Natural killer cell treated with Interleukin-12 subunit alpha and Interleukin-12 subunit beta and Interleukin-15 and Interleukin-18, amount 100 ng/mL, for 72 hours (primary cell): ENCODE measurements around the gene SLCO4C1. TPM values are rescaled to one million over a fixed set of nuclear protein-coding genes. Genes with fewer than 3 reads are reported as not detected.

ENCODE experiments used
- ATAC-seq, 2 donors: fragments of 150-1000 bp; cut with Tn5 transposase in 1 of 2; sonication (Bioruptor Pico), chemical (Tn5 transposase) in 1 of 2; 2 replicates each; pipeline ENCODE4 v1.10.0; 2021
- DNase-seq: peaks from one replicate; pipeline ENCODE4 v3.0.0; 2022; ENCODE audit warnings: low spot score
- H3K27ac Mint-ChIP-seq, 2 donors: 1 replicate in 1 of 2; 2 replicates in 1 of 2; pipeline ENCODE4 v1.8.0; 2022; ENCODE audit warnings: mixed read lengths in 2 of 2, mild to moderate bottlenecking in 1 of 2, moderate library complexity in 1 of 2
- H3K27me3 Mint-ChIP-seq, 2 donors: 1 replicate in 1 of 2; 2 replicates in 1 of 2; pipeline ENCODE4 v1.8.0; 2022; ENCODE audit warnings: mixed read lengths in 2 of 2
- H3K36me3 Mint-ChIP-seq: one replicate; pipeline ENCODE4 v1.8.0; 2022; ENCODE audit warnings: mixed read lengths
- H3K4me1 Mint-ChIP-seq, 2 donors: 1 replicate in 1 of 2; 2 replicates in 1 of 2; pipeline ENCODE4 v1.8.0; 2022; ENCODE audit warnings: low read depth in 2 of 2, mixed read lengths in 2 of 2, mild to moderate bottlenecking in 1 of 2
- H3K4me3 Mint-ChIP-seq: one replicate; pipeline ENCODE4 v1.8.0; 2022; ENCODE audit warnings: mixed read lengths
- H3K9me3 Mint-ChIP-seq: 2 replicates; pipeline ENCODE4 v1.8.0; 2022; ENCODE audit warnings: mixed read lengths
- total RNA-seq, 2 donors: library from RNA; stranded (reverse); gene quantifications; one replicate each; pipeline ENCODE4 v1.2.3, GENCODE V29; 2022

Gene SLCO4C1
- total RNA-seq, 2 donors from 2014 or later = 1.1 to 7.4 TPM

DNA sequence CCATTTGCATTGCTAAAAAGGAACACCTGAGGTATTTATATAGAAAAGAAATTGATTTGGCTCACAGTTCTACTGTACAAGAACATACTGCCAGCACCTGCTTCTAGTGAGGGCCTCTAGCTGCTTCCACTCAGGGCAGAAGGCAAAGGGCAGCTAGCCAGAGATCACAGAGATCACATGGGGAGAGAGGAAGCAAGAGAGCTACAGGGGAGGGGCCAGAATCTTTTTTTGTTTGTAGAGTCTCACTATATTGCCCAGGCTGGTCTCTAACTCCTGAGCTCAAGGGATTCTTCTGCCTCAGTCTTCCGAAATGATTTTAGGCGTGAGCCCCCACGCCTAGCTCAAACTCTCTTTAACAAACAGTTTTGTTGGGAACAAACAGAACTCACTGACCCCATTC is 6.1 kb downstream of the SLCO4C1 start:
- Mint-ChIP-seq H3K4me3 (no peak overlapping the region), H3K36me3 (no peaks in the 10 kb centered on the region), H3K4me1 (peaks cover 45 to 47% of the 10 kb centered on the region in 2 donors), H3K27me3 (no peaks in the 10 kb centered on the region), H3K27ac (peak overlapping the region; percentile 16 to 82), H3K9me3 (no peaks in the 10 kb centered on the region)
- peak in 1 of 2 donors; percentile 38 for ATAC-seq
- no peak for DNase-seq

- H3K4me1 Mint-ChIP-seq = peaks cover 44 to 45% of the 10 kb centered on the region in 2 donors
- H3K36me3 Mint-ChIP-seq = no peaks in the 10 kb centered on the region
- ATAC-seq = no peak
- H3K9me3 Mint-ChIP-seq = no peaks in the 10 kb centered on the region
- no peak overlapping the region for H3K4me3 Mint-ChIP-seq
- DNase-seq = no peak
- H3K27me3 Mint-ChIP-seq = no peaks in the 10 kb centered on the region
- H3K27ac Mint-ChIP-seq = peak overlapping the region; percentile 16 to 82
Measured at GRCh38 chr5:102289251-102289899, 6.7 kb downstream of the SLCO4C1 start.

GRCh38 chr5:102288630-102289029 is 7.5 kb downstream of the SLCO4C1 start:
- Mint-ChIP-seq H3K27ac (peak overlapping the region; percentile 0 to 14), H3K4me3 (peak overlapping the region; percentile 4), H3K27me3 (no peaks in the 10 kb centered on the region), H3K4me1 (peaks cover 51 to 52% of the 10 kb centered on the region in 2 donors), H3K36me3 (no peaks in the 10 kb centered on the region), H3K9me3 (no peaks in the 10 kb centered on the region)
- ATAC-seq = no peak
- DNase-seq = no peak

DNA sequence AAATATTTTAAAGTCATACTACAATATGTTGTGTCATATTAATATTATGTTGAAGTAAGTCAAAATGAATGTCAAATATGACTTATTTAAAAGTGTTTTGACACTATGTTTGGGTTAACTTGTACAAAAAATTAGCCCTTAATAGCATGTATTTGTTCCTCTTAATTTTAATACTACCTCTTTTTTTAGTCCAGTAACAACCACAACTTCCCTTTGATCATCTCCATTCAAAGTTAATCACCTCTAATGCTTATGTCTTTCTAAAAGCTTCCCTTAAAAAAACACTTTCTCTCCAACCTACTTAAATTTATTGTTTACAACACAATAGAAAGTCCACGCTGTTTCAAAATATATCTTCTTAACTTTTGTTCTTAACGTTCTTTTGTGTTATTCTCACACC is 9.6 kb downstream of the SLCO4C1 start:
- Mint-ChIP-seq H3K36me3 (no peaks in the 10 kb centered on the region), H3K4me1 (peaks cover 48 to 58% of the 10 kb centered on the region in 2 donors), H3K4me3 (no peak overlapping the region), H3K9me3 (no peaks in the 10 kb centered on the region), H3K27ac (peak overlapping the region in 1 of 2 donors; percentile 7), H3K27me3 (no peaks in the 10 kb centered on the region)
- DNase-seq (no peak), ATAC-seq (no peak)

DNA sequence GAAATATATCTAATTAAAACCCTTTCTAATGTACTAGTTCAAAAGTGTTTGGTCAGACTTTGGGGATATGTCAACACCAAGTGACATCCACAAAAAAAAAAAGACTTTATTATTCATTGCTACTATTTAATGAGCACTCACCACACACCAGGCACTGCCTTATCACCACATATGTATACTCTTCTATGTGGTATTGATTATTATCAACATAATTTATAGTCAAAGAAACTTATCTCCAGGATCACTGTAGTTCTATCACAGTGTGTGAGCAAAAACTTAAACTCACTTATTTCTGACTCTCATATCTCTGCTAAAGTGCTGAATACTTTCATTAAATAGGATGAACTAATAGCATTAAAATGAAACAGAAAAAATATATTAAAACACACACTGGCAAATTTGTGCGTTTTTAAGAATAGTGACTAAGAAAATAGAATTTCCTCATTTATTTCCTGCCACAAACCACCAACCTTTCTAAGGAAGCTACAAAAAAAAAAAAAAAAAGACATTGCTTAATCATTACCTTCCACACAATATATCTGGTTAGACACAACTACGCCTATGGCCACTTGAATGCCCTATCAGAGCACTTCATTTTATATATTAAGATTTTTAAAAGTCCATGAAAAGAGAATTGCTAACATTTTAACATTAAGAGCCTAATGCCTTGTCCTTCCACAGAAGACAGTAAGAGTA is 12.8 kb downstream of the SLCO4C1 start:
- ATAC-seq (peak; percentile 72 to 76), DNase-seq (no peak)
- peak overlapping the region; percentile 41 for H3K4me3 Mint-ChIP-seq
- no peaks in the 10 kb centered on the region for H3K9me3 Mint-ChIP-seq
- H3K27ac Mint-ChIP-seq = peak overlapping the region; percentile 56 to 81
- peaks cover 40 to 45% of the 10 kb centered on the region in 2 donors for H3K4me1 Mint-ChIP-seq
- H3K36me3 Mint-ChIP-seq = no peaks in the 10 kb centered on the region
- H3K27me3 Mint-ChIP-seq = no peaks in the 10 kb centered on the region

GRCh38 chr5:102279711-102280110 is 16.4 kb downstream of the SLCO4C1 start:
- Mint-ChIP-seq H3K9me3 (no peaks in the 10 kb centered on the region), H3K27me3 (no peaks in the 10 kb centered on the region), H3K27ac (peak overlapping the region in 1 of 2 donors; percentile 53), H3K4me3 (no peak overlapping the region), H3K4me1 (peaks cover 58 to 63% of the 10 kb centered on the region in 2 donors), H3K36me3 (peaks cover 6% of the 10 kb centered on the region)
- no peak for ATAC-seq
- DNase-seq = no peak

DNA sequence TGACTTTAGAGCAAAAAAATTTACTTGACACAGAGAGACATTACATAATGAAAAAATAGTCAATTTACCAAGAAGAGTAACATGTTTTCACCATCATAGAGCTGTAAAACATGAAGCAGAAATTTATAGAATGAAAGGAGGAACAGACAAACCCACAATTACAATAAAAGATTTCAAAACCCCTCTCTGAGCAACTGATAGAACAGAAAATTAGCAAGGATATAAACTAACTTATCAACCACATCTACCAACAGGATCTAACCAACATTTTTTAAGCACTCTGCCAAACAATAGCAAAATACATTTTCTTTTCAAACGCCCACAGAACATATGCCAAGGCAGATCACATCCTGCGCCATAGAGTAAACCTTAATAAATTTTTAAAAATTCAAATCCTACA is 17.9 kb downstream of the SLCO4C1 start:
- H3K27me3 Mint-ChIP-seq = no peaks in the 10 kb centered on the region
- H3K27ac Mint-ChIP-seq = peak overlapping the region; percentile 9 to 79
- H3K9me3 Mint-ChIP-seq = no peaks in the 10 kb centered on the region
- no peak for ATAC-seq
- no peak for DNase-seq
- peak overlapping the region; percentile 49 for H3K4me3 Mint-ChIP-seq
- H3K36me3 Mint-ChIP-seq = peaks cover 6% of the 10 kb centered on the region
- peaks cover 52 to 54% of the 10 kb centered on the region in 2 donors for H3K4me1 Mint-ChIP-seq

DNA sequence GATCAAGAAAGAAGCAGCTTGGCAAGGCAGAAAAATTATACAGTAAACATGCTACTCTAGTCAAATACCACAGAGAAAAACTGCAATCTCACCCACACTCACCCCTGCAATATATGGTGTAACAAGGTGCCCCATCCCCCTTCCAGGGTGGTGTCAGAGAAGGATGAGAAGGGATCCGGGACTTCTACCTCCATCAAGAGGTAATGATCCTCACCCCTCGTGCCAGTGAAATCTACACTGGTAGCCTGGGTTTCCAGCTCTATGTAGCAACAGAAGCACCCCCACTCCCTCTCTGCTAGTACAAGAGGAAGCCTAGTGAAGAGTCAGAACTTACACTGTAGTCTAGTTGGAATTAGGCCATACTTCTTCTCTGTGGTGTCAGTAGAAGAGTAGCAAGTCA is 18.9 kb downstream of the SLCO4C1 start:
- H3K27me3 Mint-ChIP-seq = no peaks in the 10 kb centered on the region
- H3K4me3 Mint-ChIP-seq = no peak overlapping the region
- peak overlapping the region; percentile 45 to 79 for H3K27ac Mint-ChIP-seq
- peaks cover 6% of the 10 kb centered on the region for H3K36me3 Mint-ChIP-seq
- ATAC-seq = peak in 1 of 2 donors; percentile 79
- peaks cover 55 to 57% of the 10 kb centered on the region in 2 donors for H3K4me1 Mint-ChIP-seq
- H3K9me3 Mint-ChIP-seq = no peaks in the 10 kb centered on the region
- no peak for DNase-seq

- no peak overlapping the region for H3K4me3 Mint-ChIP-seq
- H3K9me3 Mint-ChIP-seq = peaks cover 13% of the 10 kb centered on the region
- DNase-seq (no peak), ATAC-seq (no peak)
- no peaks in the 10 kb centered on the region for H3K27me3 Mint-ChIP-seq
- H3K4me1 Mint-ChIP-seq = peaks cover 25 to 37% of the 10 kb centered on the region in 2 donors
- H3K36me3 Mint-ChIP-seq = peaks cover 26% of the 10 kb centered on the region
- no peak overlapping the region for H3K27ac Mint-ChIP-seq
Measured at GRCh38 chr5:102271759-102272158, 24.3 kb downstream of the SLCO4C1 start.

GRCh38 chr5:102270036-102270435 is 26.0 kb downstream of the SLCO4C1 start:
- Mint-ChIP-seq H3K4me3 (no peak overlapping the region), H3K27ac (no peak overlapping the region), H3K27me3 (no peaks in the 10 kb centered on the region), H3K36me3 (peaks cover 20% of the 10 kb centered on the region), H3K4me1 (peaks cover 12 to 30% of the 10 kb centered on the region in 2 donors), H3K9me3 (peaks cover 13% of the 10 kb centered on the region)
- no peak for ATAC-seq
- DNase-seq = no peak

DNA sequence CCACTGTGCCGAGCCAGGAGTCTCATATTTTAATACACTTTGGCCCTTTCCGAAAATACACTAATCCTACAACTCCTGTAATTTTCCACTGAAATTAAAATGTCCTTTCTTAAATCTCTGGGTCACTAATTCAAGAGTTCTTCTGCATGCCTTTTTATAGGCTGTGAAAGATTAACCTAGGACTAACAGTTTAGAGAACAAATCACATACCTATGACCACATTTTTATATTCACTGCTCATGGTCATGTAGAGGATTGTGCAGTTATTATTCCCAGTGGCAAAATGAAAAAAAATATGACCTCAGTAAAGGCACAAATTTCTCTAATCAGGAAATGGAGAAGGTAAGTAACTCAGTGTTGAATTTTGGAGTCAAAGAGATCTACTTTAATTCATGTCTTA is 33.4 kb downstream of the SLCO4C1 start:
- no peak for ATAC-seq
- Mint-ChIP-seq H3K27me3 (no peaks in the 10 kb centered on the region), H3K4me3 (no peak overlapping the region), H3K27ac (no peak overlapping the region), H3K36me3 (peaks cover 4% of the 10 kb centered on the region), H3K9me3 (no peaks in the 10 kb centered on the region), H3K4me1 (peaks cover 6 to 16% of the 10 kb centered on the region in 2 donors)
- DNase-seq = no peak

DNA sequence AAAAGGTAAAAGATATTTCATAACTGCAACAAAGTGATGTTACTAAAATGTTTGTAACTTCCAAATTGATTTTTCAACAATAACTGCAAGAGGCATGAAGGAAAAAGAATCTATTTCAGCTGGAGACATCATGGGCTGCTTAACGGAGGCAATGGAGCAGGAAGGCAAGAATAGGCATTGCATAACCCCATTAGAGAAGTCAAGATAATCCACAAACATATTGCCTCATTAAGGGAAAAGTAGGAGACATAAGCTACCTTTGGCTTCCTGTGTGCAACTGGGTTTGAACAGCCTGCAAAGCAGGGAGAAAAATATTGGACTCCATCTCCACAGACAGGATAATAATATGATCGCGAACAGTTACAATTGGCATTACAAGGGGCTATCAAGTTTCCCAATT is 46.7 kb downstream of the SLCO4C1 start:
- DNase-seq = no peak
- no peaks in the 10 kb centered on the region for H3K27me3 Mint-ChIP-seq
- no peaks in the 10 kb centered on the region for H3K9me3 Mint-ChIP-seq
- H3K4me1 Mint-ChIP-seq = peaks cover 13 to 15% of the 10 kb centered on the region in 2 donors
- ATAC-seq = no peak
- H3K4me3 Mint-ChIP-seq = no peak overlapping the region
- no peak overlapping the region for H3K27ac Mint-ChIP-seq
- H3K36me3 Mint-ChIP-seq = peaks cover 19% of the 10 kb centered on the region

DNA sequence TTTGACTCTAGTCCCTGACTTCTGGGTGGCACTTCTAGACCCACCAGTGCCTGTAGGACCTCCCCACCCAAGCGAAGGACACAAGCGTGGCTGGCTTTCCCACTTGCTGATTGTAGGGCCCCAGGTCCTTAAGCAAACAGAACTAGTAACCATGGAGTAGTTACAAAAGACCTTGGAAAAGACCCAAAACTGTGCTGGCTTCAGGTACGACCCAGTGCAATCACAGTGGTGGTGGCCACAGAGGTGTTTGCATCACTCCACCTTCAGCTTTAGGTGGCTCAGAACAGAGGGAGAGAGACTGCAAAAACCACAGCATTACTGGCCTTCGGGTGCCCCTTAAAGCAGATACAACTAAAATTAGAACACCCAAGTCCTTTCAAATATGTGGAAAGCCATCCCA is 52.9 kb downstream of the SLCO4C1 start:
- DNase-seq (no peak), ATAC-seq (no peak)
- Mint-ChIP-seq H3K27ac (no peak overlapping the region), H3K36me3 (peaks cover 12% of the 10 kb centered on the region), H3K27me3 (no peaks in the 10 kb centered on the region), H3K4me1 (peaks cover 5 to 8% of the 10 kb centered on the region in 2 donors), H3K4me3 (no peak overlapping the region), H3K9me3 (no peaks in the 10 kb centered on the region)

GRCh38 chr5:102241809-102242421 is 54.2 kb downstream of the SLCO4C1 start:
- H3K27ac Mint-ChIP-seq = peak overlapping the region in 1 of 2 donors; percentile 37
- H3K4me1 Mint-ChIP-seq = peaks cover 5 to 8% of the 10 kb centered on the region in 2 donors
- no peaks in the 10 kb centered on the region for H3K27me3 Mint-ChIP-seq
- peak in 1 of 2 donors; percentile 40 for ATAC-seq
- peaks cover 12% of the 10 kb centered on the region for H3K36me3 Mint-ChIP-seq
- H3K4me3 Mint-ChIP-seq = no peak overlapping the region
- H3K9me3 Mint-ChIP-seq = no peaks in the 10 kb centered on the region
- no peak for DNase-seq
